A673 (cell line): ENCODE data around the gene SERHL2.
"Not testable (repeated sequence)": the region's sequence is repeated elsewhere in the genome, so short reads cannot be mapped to it uniquely, and the experiment has no call there.

Experiments
- EZH2 ChIP-seq: fragments of 200-600 bp; sonication (generic); IDR thresholded peaks from 2 replicates; pipeline ENCODE4 v1.6.1; 2017; ENCODE audit warnings: borderline replicate concordance, low read depth, mild to moderate bottlenecking, mixed read lengths, antibody characterized with exemption, low read length; ENCODE audit not compliant: poor library complexity, severe bottlenecking
- TF ChIP-seq, protein P1 (sequence below): fragments of 300-800, 200-600 bp; sonication (generic); conservative IDR thresholded peaks from 2 replicates; pipeline ENCODE4 v1.5.1; 2017; ENCODE audit warnings: low read depth, mild to moderate bottlenecking, antibody characterized with exemption, low read length, moderate library complexity, mixed read lengths

GRCh38 chr22:42548126-42548525 is 5.6 kb upstream of the SERHL2 start:
- TF ChIP-seq, protein P1, sequence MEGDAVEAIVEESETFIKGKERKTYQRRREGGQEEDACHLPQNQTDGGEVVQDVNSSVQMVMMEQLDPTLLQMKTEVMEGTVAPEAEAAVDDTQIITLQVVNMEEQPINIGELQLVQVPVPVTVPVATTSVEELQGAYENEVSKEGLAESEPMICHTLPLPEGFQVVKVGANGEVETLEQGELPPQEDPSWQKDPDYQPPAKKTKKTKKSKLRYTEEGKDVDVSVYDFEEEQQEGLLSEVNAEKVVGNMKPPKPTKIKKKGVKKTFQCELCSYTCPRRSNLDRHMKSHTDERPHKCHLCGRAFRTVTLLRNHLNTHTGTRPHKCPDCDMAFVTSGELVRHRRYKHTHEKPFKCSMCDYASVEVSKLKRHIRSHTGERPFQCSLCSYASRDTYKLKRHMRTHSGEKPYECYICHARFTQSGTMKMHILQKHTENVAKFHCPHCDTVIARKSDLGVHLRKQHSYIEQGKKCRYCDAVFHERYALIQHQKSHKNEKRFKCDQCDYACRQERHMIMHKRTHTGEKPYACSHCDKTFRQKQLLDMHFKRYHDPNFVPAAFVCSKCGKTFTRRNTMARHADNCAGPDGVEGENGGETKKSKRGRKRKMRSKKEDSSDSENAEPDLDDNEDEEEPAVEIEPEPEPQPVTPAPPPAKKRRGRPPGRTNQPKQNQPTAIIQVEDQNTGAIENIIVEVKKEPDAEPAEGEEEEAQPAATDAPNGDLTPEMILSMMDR = not testable (repeated sequence)
- not testable (repeated sequence) for TF ChIP-seq EZH2
